HG03342 (cell line): ENCODE data around the gene FCGR2B.
"Not testable (repeated sequence)": the region's sequence is repeated elsewhere in the genome, so short reads cannot be mapped to it uniquely, and the experiment has no call there.

Experiments
- ATAC-seq: cut with Tn5 transposase; IDR thresholded peaks from one replicate; pipeline ENCODE4 v1.9.1; 2021; ENCODE audit warnings: mild to moderate bottlenecking, moderate library complexity; ENCODE audit not compliant: unreplicated experiment

The FCGR2B gene

DNA sequence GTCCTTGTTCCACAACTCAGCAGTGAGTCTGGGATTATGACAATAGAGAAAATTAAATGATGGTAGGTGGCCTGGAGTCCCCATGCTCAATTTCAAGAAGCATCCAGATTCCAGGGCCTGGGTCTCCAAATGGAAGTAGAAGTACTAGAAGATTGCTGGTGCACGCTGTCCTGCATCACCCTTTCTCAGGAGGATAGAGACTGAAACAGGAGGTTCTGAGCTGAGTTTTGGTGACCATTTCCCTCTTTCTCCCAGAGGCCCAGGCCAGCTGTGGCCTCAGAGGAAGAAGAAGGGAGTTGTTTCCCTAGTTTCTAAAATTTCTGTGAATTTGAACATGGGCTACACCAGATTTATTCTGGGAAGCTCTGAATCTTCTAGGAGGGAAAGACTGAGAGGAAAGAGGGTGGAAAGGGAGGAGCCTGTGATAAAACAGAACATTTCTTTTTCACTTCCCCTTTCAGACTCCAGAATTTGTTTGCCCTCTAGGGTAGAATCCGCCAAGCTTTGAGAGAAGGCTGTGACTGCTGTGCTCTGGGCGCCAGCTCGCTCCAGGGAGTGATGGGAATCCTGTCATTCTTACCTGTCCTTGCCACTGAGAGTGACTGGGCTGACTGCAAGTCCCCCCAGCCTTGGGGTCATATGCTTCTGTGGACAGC, at the start of gene FCGR2B:
Gene FCGR2B (plus strand): TSS at position 460 of the 656 bp plus-strand sequence. CDS start 99 bp downstream, at position 559.
- peak; percentile 72 for ATAC-seq

DNA sequence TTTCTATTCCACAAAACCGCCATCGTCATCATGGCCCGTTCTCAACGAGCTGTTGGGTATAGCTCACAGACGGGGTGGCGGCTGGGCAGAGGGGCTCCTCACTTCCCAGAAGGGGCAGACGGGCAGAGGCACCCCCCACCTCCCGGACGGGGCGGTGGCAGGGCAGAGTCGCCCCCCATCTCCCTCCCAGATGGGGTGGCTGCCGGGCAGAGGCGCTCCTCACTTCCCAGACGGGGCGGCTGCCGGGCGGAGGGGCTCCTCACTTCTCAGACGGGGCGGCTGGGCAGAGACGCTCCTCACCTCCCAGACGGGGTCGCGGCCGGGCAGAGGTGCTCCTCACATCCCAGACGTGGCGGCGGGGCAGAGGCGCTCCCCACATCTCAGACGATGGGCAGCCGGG, 46.5 kb upstream of the FCGR2B start:
- not testable (repeated sequence) for ATAC-seq

DNA sequence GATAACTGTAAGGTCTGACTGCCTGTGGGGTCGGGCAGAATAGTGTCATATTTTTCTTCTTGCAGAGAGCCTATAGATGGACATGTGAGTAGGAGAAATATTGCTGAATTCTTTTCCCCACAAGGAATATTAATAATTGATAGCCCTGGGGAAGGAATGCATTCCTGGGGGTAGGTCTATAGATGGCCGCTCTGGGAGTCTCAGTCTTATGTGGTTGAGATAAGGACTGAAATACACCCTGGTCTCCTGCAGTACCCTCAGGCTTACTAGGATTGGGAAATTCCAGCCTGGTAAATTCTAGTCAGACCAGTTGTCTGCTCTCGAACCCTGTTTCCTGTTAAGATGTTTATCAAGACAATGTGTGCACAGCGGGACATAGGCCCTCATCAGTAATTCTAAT, 44.4 kb upstream of the FCGR2B start:
- ATAC-seq: not testable (repeated sequence)

DNA sequence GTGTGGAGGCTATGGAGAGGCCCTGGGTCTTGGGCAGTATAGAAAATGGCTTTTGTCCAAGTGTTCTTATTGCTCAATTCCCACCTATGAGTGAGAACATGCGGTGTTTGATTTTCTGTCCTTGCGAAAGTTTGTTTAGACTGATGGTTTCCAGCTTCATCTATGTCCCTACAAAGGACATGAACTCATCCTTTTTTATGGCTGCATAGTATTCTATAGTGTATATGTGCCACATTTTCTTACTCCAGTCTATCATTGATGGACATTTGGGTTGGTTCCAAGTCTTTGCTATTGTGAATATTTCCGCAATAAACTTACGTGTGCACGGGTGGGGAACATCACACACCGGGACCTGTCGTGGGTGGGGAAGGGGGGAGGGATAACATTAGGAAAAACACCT, 42.5 kb upstream of the FCGR2B start:
- not testable (repeated sequence) for ATAC-seq

GRCh38 chr1:161621181-161622000, 41.6 kb upstream of the FCGR2B start:
- not testable (repeated sequence) for ATAC-seq

DNA sequence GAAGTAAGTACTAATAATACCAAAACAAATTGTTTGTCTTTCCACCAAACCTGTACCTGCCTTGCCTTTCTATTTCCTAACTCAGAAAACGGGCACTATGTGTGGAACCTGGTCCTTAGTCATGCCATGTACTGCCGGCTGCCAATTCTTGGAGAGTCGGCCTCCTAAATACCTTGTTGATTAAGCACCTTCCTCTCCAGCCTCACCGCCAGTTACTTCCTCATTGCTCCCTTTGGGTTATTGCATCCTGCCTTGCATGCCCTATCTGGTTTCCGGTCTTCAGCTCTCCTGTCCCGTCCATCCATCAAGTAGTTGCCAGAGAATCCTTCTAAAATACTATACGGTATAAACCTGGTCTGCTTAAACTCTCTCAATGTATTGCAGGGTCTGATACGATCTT, 40.9 kb upstream of the FCGR2B start:
- ATAC-seq: not testable (repeated sequence)

GRCh38 chr1:161623401-161624051, 39.4 kb upstream of the FCGR2B start:
- not testable (repeated sequence) for ATAC-seq

GRCh38 chr1:161624605-161625004, 38.3 kb upstream of the FCGR2B start:
- not testable (repeated sequence) for ATAC-seq

GRCh38 chr1:161626445-161627146, 36.3 kb upstream of the FCGR2B start:
- ATAC-seq: not testable (repeated sequence)

- ATAC-seq: not testable (repeated sequence)
These were observed 32.7 kb upstream of the FCGR2B start for GRCh38 chr1:161630128-161630742.

DNA sequence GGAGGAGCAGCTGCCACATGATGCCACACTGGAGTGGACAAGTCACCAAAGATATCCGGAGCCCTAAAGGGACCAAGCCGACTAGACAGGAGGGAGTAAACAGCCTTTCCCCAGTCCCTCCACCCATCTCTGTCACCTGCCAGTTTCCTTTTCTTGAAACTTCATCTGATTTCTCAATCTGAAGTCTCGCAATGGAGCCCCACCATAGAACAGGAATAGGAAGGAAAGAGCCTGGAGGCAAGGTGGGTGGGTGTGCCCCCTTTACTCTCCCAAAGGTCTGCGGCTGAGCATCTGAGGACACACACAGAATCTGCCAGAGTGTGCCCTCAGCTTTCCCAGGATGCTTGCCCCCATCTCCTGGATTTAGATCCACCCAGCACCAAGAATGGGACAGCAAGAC, 31.9 kb upstream of the FCGR2B start, which contains the start of gene FCGR3B:
Gene FCGR3B (minus strand): TSS at position 101 of the 400 bp plus-strand sequence. CDS start 82 bp downstream, at position 19.
- no peak for ATAC-seq

- ATAC-seq: not testable (repeated sequence)
These were observed 27.9 kb upstream of the FCGR2B start for GRCh38 chr1:161634993-161635392.

GRCh38 chr1:161636189-161636782, 26.7 kb upstream of the FCGR2B start:
- ATAC-seq: not testable (repeated sequence)

DNA sequence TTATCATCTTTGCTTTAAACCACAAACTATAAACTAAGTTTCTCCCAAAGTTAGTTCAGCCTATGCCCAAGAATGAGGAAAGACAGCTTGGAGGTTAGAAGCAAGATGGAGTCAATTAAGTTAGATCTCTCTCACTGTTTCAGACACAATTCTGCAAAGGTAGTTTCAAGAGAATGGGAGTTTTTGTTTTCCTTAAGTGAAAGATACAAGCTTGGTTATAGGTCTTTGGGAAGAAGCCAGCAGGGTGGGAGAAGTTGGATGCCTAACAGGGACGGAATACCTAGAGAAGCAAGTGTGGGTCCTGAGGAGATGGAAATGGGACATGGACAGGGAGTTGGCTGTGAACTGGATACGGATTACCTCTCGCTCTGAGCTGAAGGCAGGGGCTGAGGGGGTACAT, 26.0 kb upstream of the FCGR2B start:
- ATAC-seq: not testable (repeated sequence)

GRCh38 chr1:161638251-161638993, 24.5 kb upstream of the FCGR2B start:
- ATAC-seq: not testable (repeated sequence)

- ATAC-seq: not testable (repeated sequence)
These were observed 23.7 kb upstream of the FCGR2B start for GRCh38 chr1:161639203-161639602.

DNA sequence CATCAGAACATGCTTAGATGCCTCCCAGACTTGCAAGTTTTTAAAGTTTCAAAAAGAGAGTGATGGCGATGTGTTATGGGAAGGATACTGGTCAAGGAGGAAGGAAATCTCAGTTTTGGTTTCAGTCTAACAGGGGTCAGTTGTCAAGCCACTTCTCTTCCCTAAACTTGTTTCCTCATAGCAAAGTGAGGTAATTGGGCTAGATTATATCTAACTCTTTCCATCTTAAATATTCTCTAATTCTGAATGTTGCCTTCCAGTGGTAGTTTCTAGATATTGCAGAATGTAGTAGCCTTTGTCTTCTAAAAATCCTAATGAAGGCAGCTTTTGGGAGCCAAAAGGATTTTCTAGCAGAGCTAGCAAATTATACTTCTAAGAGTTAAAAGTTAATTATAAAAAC, 20.2 kb upstream of the FCGR2B start:
- ATAC-seq: not testable (repeated sequence)

DNA sequence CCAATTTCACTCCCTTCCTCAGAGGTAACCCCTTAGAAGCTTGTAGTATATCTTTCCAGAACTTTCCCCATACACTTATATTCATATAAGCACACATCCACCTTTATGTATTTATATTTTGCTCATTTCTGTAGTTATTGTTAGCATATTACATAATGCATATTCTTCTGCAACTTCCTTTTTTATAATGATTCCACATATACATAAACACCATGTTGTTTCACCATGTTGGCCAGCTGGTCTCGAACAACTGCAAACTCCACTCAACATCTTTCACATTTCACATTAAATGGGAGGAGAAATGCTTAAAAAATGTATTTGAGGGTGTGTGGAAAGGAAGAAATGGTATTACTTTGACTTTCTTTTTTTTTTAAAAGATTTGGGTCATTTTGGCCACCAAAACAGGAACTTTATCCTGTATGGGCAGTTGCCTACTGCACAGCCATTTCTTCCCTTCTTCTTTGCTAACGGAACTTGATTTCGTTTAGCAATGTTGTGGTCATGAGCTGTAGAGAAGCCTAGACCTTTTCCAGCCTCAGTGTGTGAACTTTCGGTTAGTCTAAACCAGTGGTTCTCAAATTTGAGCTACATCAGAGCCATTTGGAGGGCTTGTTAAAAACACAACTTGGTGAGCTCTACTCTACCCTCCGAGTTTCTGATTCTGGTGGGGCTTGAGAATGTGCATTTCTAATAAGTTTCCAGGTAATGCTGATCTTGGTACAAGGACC, 19.3 kb upstream of the FCGR2B start:
- not testable (repeated sequence) for ATAC-seq
